Hematopoietic multipotent progenitor cell treated with erythropoietin and hydrocortisone succinate and interleukin-3 and kit ligand, for 17 days (in vitro differentiated cells): ENCODE results near the gene FANK1.
A peak's percentile ranks its signal among the peaks of the same experiment; 100 is the strongest.

ENCODE experiments used
- DNase-seq: peaks from one replicate; pipeline ENCODE4 v3.0.0-alpha.2; 2015; ENCODE audit warnings: low spot score

The FANK1 gene, protein sequence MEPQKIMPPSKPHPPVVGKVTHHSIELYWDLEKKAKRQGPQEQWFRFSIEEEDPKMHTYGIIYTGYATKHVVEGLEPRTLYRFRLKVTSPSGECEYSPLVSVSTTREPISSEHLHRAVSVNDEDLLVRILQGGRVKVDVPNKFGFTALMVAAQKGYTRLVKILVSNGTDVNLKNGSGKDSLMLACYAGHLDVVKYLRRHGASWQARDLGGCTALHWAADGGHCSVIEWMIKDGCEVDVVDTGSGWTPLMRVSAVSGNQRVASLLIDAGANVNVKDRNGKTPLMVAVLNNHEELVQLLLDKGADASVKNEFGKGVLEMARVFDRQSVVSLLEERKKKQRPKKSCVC

DNA sequence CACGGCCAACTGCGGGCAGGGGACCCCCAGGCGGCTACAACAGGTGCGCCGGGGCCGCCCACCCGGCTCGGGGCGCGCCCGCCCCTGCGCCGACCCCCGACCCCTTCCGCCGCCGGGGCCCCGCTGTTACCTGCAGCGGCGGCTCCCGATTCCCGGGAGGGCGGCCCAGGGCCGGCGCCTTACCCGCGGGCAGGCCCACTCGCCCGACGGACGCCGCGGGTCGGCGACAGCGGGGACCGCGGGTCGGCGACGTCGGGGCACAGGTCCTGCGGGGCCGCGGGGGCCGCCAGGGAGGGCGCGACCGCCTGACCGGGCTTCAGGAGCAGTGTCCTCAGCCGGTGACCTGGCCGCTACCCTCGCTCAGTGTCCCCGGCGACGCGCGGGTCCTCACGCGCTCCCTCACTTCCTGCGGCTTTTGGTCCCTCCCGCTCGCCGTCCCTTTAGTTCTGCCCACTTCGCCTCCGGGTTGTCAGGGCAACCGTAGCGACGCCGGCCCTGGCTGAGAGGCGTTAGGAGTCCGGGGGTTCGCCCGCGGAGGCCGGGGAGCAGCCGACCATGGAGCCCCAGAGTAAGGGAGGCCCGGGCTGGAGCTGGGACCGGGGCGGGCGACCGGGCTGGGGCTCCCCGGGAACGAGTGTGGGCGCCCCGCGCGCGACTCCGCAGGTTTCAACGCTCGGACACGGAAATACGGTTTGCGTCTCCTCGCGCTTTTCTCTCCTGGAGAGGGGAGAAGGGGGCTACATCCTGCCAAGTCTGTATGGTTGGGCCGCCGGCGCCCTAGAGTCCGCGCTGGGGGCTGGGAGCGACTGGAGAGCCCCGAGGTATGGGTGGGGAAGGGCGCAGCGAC lies at the start of gene FANK1:
FANK1 (plus strand) TSS at position 477 of the 847 bp plus-strand sequence; CDS start at position 556, 79 bp downstream.
- DNase-seq, result peak; percentile 91

DNA sequence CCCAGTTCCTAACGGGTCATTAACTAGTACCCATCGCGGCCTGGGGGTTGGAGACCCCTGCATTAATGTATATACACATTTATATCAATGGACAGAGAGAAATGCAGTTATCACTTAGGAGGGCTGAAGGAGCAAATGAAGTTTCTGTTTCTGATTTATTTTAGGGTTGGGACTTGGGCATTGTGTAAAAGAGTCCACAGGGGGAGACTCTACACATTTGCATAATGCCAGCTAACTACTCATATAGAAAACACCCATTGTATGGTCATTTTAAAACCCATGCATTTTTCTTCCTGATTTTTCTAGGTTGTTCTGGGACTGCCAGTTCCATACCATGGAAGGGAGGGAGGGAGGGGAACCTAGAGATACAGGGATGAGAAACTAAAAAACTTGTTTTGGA lies 49.5 kb upstream of the FANK1 start:
- no peak for DNase-seq

DNA sequence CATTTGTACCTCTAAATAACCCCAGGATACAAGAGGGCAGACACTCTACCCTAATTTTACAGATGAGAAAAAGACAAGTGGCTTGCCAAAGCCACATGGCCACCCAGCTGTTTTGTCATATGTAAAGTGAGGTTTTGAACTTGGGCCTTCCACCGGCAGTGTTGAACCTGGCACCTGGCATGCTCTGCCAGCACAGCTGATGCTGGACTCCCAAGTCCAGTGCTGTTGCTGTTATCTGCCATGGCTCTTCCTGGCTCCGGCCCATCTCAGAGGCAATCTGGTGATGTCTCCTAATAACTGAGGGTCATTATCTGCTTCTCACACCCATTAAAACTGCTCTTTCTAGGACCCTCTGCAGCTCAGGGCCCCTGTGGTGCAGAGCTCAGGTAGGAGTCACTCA lies 48.0 kb upstream of the FANK1 start:
- DNase-seq, result no peak

DNA sequence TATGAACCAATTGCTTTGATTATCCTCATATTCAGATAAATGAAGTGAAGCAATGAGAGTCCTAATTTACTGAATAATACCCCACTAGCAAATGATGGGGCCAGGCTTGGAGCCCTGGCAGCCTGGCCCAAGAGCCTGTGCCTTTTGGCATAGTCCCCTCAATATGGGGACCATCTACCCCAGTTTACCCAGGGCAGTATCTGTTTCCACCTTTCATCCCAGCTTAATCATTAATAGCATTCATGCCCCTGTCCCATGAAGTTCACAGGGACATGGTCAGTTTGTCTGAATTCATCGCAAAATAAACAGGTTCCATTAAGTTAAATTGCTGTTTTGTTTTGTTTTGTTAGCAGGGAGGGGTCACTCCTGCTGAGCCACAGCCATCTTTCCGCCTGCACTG lies 47.5 kb upstream of the FANK1 start:
- no peak for DNase-seq

DNA sequence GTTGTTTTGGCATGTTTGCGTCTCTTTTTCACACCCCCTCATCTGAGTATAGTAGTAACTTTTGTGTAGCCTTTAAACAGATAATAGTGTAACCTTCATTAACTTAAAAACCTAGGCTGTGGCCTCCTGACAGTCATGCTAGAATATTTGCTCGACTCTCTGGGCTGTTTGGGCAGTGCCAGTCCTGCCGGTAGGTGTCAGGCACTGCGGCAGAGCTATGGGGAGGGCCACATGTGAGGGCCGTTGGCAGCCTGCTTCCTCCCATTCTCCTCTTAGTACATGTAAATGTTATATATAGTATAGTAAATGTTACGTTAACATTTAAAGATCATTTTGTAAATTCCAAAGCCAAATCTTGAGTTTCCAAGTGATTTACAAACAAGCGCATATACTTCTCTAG lies 46.9 kb upstream of the FANK1 start:
- DNase-seq, result no peak

DNA sequence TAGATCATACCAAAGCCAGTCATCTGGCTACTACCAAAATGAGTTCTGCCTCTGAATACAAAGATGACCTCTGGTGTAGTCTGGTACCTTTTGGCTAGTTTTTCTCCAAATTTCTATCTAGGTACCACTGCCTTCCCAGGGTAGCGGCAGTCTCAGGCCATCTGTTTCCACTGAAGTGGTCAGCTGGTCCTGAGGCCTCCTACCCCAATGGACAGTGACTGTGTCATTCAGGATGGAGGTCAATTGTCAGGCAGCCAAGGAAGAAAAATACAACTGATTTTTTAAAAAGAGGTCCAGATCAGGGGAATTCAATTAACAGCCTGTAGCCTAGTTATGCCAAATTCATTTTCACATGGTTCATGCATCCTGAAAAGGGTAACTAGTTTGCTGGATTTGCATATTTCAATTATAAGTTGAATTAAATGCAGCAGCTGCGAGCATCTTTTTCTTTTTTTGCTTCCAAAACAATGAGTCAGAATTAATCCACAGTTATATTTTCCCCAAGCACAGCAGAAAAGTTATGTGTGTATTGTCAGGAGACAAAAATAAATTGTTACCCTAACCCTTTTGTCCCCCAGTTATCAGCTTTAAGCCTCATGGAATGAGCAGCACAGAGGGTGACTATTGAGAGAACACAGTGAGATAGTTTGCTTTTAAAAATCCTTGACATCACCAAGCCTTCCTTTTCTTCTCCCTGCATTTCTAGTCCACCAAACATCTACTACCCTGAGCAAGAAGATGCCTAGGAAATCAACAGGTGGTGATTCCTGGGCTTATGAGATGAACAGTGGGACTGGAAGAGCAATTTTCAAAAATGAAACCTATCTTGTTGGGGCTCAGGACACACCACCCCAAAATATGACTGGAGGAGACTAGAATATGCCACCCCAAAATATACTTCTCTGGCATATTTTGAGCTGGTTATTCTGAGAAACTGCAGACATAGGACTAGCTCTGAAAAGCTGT lies 45.3 kb upstream of the FANK1 start:
- DNase-seq, result no peak

DNA sequence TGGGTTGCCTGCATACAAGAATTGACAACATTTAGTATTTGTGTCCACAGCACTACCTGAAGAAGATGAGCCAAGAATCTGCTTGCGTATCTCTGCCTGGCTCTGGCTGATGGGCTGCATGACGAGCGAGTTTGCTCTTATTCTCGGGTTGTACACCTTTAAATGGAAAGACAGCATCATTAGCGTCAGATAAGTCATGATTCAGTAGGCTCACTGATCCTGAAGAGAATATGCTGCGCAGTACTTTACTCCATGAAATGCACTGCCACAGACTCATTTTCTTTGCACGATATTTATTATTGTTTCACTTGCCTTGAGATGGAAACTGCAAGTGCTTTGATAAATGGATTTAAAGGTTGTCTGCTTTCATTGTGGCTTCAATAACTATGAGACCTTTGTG lies 43.9 kb upstream of the FANK1 start:
- no peak for DNase-seq

DNA sequence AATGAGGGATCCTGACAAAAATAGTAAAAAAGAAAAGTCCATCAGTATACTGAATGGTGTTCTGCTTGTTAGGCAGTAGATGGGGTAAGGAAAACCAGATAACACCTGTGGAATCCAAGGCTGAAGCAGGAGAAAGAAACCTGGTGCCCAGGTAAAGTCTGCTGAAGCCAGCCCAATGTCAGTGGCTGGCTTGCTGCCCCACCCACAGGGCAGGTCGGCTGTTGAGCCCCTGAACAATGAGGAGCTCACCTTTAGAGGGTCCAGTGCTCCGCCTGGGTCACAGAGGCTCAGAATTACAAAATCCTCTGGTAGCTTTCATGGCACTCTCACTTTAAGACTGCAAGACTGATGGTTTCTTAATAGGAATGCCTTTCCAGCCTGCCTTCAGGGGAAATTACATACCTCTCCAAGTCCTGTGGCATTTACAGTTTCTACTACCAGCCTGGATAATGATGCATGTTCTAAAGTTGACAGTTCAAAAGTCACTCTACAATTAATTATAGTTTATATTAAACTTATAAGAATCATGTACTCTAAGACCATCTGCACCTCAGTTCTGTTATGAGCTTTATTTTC lies 39.1 kb upstream of the FANK1 start:
- no peak for DNase-seq

DNA sequence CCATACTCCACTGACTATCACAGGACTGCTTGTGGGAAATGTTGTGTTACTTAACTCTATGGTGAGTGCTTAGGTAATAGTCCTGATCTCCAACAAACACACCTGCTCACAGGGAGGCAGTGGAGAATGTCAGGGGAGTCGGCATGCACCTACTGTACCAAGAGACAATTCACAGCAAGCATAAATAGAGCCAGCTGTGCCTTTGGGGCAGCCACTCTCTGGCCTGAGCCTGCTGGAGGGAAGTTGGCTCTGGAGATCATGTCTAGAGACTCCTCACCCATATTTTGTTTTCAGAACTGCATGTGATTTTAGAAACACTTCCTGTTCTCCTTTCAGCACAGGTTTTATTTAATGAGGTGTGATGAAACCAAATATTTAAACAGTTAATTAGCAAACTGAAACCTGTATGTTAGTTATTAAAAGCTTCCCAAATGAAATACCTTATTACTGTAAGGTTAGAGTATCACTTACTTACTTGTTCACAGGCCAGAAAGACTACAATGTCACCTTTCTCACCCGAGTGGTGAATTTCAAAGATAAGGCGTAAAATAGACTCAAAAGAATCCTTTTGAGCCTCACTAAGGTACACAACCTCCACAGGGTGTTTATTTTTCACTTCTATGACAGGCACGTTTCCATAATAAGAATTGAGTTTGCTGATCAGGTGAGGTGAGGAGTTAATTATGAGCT lies 37.1 kb upstream of the FANK1 start:
- DNase-seq, result no peak

DNA sequence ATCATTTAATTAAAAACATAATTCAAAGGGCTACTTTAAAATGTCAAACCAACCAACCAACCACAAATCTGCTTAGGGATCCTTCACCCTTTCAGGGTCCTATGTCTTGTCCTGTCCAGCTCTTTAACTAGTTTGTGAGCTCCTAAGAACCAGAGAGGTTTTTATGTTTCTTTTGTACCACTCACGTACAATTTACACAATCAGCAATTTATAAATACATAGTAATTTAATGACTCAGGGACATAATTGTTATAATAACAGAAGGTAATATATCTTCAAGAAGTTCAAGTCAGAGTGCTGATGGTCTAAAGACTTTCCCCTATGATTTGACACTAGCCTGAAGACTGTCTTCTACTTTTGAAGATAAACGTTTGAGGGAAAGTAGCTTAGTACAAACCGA lies 31.2 kb upstream of the FANK1 start:
- no peak for DNase-seq

DNA sequence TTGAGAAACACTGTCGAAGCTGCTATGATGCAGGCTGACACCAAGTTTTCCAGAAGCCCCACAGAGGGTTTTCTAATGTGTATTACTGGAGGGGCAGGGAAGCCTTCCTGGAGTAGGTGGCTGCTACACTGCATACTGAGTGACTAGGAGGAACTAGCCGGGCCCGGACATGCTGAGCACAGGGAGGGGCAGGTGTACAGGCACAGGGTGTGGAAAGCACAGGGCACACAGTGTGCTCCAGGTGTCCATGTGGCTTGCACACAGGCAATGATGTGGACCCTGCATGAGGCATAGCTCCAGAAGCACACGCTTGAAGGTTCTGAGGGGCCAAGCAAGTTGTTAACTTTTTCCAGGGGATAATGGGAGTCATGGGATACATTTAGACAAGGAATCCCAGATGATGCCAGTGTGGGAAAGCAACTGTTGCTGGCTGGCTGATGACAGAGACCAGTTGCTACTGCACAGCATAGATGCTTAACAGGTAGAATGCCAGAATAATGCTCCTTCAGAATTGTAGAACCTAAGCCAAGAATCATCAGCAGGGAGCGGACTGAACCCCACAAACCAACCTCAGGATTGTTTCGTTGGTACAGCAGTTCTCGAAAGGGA lies 29.8 kb upstream of the FANK1 start:
- DNase-seq, result no peak

DNA sequence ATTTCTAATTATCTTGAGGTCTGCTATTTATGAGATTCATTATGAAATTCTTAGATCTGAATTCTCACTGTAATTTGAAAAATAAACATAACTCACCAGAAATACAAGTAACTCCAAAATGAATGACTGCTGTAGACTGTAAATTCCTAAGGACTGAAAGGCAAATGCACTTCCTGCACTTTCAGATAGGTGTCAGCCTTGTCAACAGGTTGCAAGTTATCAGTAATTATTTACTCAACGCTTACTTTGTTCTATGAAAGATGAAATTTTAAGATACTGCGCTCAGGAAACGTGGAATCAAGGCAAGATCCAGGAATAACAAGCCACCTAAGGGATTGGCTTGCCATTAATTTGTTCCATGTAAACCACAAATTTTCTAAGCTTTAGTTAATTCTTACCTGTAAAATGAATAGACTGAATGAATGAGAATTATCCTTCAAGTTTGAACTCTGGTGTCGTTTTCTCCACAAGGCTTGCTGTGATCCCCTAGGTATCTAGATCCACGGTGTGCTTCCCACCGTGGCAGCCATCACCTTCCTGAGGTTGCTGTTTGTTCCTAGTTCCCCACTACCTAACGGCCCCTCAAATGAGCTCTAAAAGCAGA lies 27.9 kb upstream of the FANK1 start:
- DNase-seq, result peak; percentile 82

DNA sequence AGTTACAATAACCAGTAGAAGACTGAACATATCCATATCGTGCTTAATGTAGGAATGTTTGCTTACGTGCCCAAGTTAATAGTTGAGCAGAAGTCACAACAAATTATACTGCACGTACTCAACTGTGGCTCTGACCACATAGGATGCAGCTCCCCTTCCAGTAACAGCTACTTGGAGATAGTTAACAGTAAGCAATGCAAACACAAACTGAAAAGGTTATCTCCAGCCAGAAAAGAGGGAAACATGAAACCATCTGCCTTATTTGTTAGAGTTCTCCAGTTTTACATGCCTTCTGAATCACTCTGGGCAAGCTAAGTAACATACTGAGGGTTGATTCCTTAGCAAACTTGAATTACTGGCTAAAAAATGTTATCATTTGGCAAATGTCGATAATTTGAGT lies 25.0 kb upstream of the FANK1 start:
- no peak for DNase-seq

DNA sequence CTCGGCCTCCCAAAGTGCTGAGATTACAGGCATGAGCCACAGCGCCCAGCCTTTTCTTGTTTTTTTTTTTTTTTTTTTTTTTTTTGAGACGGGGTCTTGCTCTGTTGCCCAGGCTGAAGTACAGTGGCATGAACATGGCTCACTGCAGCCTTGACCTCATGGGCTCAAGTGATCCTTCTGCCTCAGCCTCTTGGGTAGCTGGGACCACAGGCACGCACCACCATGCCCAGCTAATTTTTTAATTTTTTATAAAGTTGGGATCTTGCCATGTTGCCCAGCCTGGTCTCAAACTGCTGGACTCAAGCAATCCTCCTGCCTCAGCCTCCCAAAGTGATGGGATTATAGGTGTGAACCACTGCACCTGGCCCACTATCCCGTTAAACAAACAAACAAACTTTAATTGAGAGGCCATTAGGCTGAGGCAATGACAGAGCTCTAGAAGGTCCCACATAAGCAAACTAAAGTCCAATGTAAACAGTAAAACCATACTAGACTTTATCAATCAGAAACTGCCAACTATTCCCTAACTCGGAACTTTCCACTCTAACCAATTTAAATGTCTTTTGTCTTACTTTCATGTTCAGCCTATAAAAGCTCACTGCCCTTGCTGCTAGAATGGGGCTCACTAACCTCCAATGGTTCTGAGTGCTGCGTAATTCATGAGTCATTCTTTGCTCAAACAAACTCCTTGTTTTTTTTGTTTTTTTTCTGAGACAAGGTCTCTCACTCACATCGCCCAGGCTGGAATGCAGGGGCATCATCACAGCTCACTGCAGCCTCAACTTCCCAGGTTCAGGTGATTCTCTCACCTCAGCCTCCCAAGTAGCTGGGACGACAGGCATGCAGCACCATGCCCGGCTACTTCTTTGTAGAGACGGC lies 17.2 kb upstream of the FANK1 start:
- DNase-seq, result no peak

DNA sequence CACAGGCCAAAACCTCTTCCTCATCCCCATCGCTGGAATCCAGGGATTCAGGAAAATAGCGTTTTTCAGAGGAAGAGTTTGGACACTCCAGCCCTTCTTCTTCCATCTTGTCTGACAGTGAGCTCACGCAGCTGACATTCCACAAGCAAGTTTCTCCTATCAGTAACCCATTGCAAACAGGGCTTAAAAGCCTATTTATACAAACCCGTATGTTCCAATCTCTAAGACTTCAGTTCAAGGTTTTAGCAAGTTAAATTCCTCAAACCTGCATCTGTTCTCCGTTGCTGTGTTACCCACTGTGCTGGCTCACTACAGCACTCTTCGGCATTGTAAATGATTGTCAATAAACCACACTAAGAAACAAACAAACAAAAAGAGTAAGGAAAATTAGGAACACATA lies 15.6 kb upstream of the FANK1 start:
- no peak for DNase-seq

DNA sequence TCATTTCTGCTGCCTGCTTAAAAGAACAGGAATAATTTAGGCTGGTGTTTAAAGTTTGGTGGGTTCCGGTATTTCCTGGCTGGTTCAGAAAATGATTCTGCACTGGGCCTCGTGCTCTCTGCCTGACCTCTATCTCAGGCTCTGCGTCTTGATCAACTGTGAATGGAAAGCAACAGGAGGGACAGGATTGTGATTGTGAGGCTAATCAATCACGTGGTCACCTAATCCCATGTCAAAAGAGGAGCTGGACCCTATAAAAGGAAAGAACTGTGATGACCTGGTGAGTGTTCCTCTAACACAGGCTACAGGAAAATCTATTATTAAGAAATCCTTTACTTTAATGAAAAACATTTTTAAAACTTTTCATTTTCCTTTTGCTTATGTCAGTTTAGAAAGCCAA lies 15.2 kb upstream of the FANK1 start, which contains the start of gene DHX32:
DHX32 (minus strand) TSS at position 101 of the 400 bp plus-strand sequence. CDS start 468 bp downstream, outside the sequence.
- DNase-seq, result no peak

DNA sequence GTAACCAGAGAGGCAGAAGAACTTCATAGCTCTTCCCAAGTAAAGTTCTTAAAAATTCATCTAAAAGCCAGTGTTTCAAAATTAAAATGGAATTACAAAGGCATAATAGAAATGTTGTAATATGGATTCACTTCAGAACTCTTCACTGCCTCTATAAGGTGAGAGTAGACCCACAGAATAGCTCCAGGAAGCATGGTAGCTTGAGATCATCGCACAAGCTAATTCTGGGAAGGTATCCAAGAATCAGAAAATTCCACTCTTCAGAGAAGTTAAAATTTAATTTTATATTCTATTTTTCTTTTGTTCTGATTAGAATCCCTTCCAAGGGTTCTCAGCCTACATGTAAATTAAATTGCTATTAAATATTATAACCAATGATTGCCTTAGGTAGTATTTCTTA lies 13.8 kb upstream of the FANK1 start:
- DNase-seq, result no peak

DNA sequence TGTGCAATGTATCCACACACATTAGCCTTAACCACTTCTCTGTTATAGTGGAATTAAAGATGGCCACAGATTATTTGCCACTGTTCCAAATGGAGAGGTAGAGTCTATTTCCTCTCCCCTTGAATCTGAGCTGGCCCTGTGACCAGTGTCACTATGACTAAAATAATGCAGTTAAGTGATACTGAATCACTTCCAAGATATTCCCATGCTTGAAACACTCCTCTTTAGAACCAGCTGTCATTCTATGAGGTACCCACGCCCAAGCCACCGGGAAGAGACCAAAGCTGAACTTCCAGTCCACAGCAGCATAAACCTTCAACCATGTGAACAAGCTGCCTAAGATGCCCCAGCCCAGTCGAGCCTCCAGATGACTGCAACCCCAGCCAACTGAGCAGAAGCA lies 13.2 kb upstream of the FANK1 start:
- no peak for DNase-seq

DNA sequence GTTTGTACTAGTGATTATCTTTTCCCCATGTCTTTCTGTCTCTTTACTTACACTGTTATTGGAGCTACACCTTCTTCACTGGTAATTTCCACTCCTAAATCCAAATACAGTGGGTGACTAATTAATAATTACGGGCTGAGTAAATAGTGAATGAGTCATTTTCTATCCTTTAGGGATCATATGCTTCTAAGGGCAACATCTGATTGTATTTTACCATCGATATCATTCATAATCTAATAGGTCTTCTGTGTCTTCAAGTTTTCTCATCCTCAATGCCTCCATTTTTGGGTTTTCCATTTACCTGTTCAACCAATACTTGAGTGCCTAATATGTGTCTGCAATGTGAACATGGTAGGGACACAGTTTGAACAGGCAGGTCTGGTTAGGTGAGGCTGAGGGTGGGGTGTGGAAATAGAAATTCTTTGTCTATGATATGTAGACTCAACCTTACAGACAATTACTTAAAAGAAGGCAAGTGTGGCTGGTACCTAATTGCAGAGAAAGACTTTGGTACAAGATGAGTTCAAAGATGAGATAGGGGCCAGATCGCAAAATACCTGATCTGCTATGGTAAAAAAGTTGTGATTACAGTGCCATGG lies 9.4 kb upstream of the FANK1 start:
- no peak for DNase-seq
